ENCODE data around the gene CTDSP2.
"Not testable (repeated sequence)": the region's sequence is repeated elsewhere in the genome, so short reads cannot be mapped to it uniquely, and the experiment has no call there.

The CTDSP2 gene

GRCh38 chr12:57861967-57862366 lies 15.4 kb upstream of the CTDSP2 start:
- peaks cover 24% of the 10 kb centered on the region for H3K4me1 Mint-ChIP-seq
- no peaks in the 10 kb centered on the region for H3K9me3 Mint-ChIP-seq
- H3K27ac Mint-ChIP-seq: peak overlapping the region; percentile 41 to 99 (median 72)
- no peak for TF ChIP-seq CTCF (IDR thresholded peaks at IDR 0.05; ENCODE audit: unreplicated experiment in 3 of 3)
- H3K4me3 Mint-ChIP-seq: no peak overlapping the region
- no peaks in the 10 kb centered on the region for H3K36me3 Mint-ChIP-seq (ENCODE audit: low read depth)
- H3K27me3 Mint-ChIP-seq (ENCODE audit: low read depth): peaks cover 8% of the 10 kb centered on the region

- not testable (repeated sequence) for H3K9me3 Mint-ChIP-seq; H3K36me3 Mint-ChIP-seq (ENCODE audit: low read depth); H3K27me3 Mint-ChIP-seq (ENCODE audit: low read depth); H3K27ac Mint-ChIP-seq; H3K4me3 Mint-ChIP-seq
- H3K4me1 Mint-ChIP-seq: peaks cover 24% of the 10 kb centered on the region
Observed at GRCh38 chr12:57860883-57861282, 14.4 kb upstream of the CTDSP2 start.

- Mint-ChIP-seq H3K9me3 (peaks cover 7% of the 10 kb centered on the region), H3K4me3 (no peak overlapping the region), H3K4me1 (peaks cover 10% of the 10 kb centered on the region), H3K27ac (peak overlapping the region in 2 of 3 experiments; percentile 37 to 40), H3K36me3 (ENCODE audit: low read depth) (no peaks in the 10 kb centered on the region), H3K27me3 (ENCODE audit: low read depth) (peaks cover 8% of the 10 kb centered on the region)
- TF ChIP-seq CTCF (IDR thresholded peaks at IDR 0.05; ENCODE audit: unreplicated experiment in 3 of 3): no peak
Observed at GRCh38 chr12:57859121-57859520, 12.6 kb upstream of the CTDSP2 start.

- not testable (repeated sequence) for H3K27me3 Mint-ChIP-seq (ENCODE audit: low read depth); H3K27ac Mint-ChIP-seq; H3K9me3 Mint-ChIP-seq; H3K4me3 Mint-ChIP-seq; H3K36me3 Mint-ChIP-seq (ENCODE audit: low read depth)
- H3K4me1 Mint-ChIP-seq: peaks cover 15% of the 10 kb centered on the region
Observed at GRCh38 chr12:57858123-57858522, 11.6 kb upstream of the CTDSP2 start.

- peaks cover 4% of the 10 kb centered on the region for H3K27me3 Mint-ChIP-seq (ENCODE audit: low read depth)
- TF ChIP-seq CTCF (IDR thresholded peaks at IDR 0.05; ENCODE audit: unreplicated experiment in 3 of 3): no peak
- peaks cover 33% of the 10 kb centered on the region for H3K4me1 Mint-ChIP-seq
- peaks cover 7% of the 10 kb centered on the region for H3K9me3 Mint-ChIP-seq
- no peaks in the 10 kb centered on the region for H3K36me3 Mint-ChIP-seq (ENCODE audit: low read depth)
- no peak overlapping the region for H3K4me3 Mint-ChIP-seq
- peak overlapping the region in 2 of 3 experiments; percentile 26 to 54 for H3K27ac Mint-ChIP-seq
Observed at GRCh38 chr12:57854965-57855364, 8.4 kb upstream of the CTDSP2 start.

GRCh38 chr12:57853864-57854556 lies 7.5 kb upstream of the CTDSP2 start:
- peaks cover 3% of the 10 kb centered on the region for H3K27me3 Mint-ChIP-seq (ENCODE audit: low read depth)

More at GRCh38 chr12:57853864-57854556, 7.5 kb upstream of the CTDSP2 start:
- Mint-ChIP-seq H3K27ac (peak overlapping the region in 2 of 3 experiments; percentile 76 to 85), H3K4me1 (peaks cover 40% of the 10 kb centered on the region), H3K4me3 (no peak overlapping the region), H3K9me3 (peaks cover 7% of the 10 kb centered on the region), H3K36me3 (ENCODE audit: low read depth) (no peaks in the 10 kb centered on the region)
- no peak for TF ChIP-seq CTCF (IDR thresholded peaks at IDR 0.05; ENCODE audit: unreplicated experiment in 3 of 3)
